Kidney capillary endothelial cell (primary cell): ENCODE data around the gene TRIM71.
"Not testable (repeated sequence)": the region's sequence is repeated elsewhere in the genome, so short reads cannot be mapped to it uniquely, and the experiment has no call there.

Source experiments
- DNase-seq: peaks from one replicate; pipeline ENCODE4 v3.0.0-alpha.2; 2018; ENCODE audit warnings: low spot score

The TRIM71 gene

GRCh38 chr3:32819551-32820348 lies 2.0 kb downstream of the TRIM71 start:
- no peak for DNase-seq

GRCh38 chr3:32820430-32820829 lies 2.6 kb downstream of the TRIM71 start:
- no peak for DNase-seq

GRCh38 chr3:32820971-32821685 lies 3.3 kb downstream of the TRIM71 start:
- DNase-seq: no peak

- no peak for DNase-seq
Measured at GRCh38 chr3:32821686-32822296, 4.0 kb downstream of the TRIM71 start.

GRCh38 chr3:32822609-32823498 lies 5.1 kb downstream of the TRIM71 start:
- no peak for DNase-seq

- not testable (repeated sequence) for DNase-seq
Measured at GRCh38 chr3:32823641-32824184, 5.9 kb downstream of the TRIM71 start.

GRCh38 chr3:32825601-32826375 lies 8.0 kb downstream of the TRIM71 start:
- DNase-seq: no peak

- no peak for DNase-seq
Measured at GRCh38 chr3:32831062-32831461, 13.3 kb downstream of the TRIM71 start.

- DNase-seq: no peak
Measured at GRCh38 chr3:32831791-32832190, 14.0 kb downstream of the TRIM71 start.

- no peak for DNase-seq
Measured at GRCh38 chr3:32832193-32832592, 14.4 kb downstream of the TRIM71 start.

GRCh38 chr3:32835049-32835371 lies 17.2 kb downstream of the TRIM71 start:
- DNase-seq: no peak

GRCh38 chr3:32835961-32836360 lies 18.2 kb downstream of the TRIM71 start:
- DNase-seq: no peak

GRCh38 chr3:32836601-32837000 lies 18.8 kb downstream of the TRIM71 start:
- no peak for DNase-seq

- no peak for DNase-seq
Measured at GRCh38 chr3:32837366-32837765, 19.6 kb downstream of the TRIM71 start.

GRCh38 chr3:32837789-32838188 lies 20.0 kb downstream of the TRIM71 start:
- DNase-seq: no peak

GRCh38 chr3:32839714-32840085 lies 21.9 kb downstream of the TRIM71 start:
- no peak for DNase-seq

- DNase-seq: no peak
Measured at GRCh38 chr3:32840086-32840841, 22.5 kb downstream of the TRIM71 start.

- no peak for DNase-seq
Measured at GRCh38 chr3:32841341-32841740, 23.5 kb downstream of the TRIM71 start.

- no peak for DNase-seq
Measured at GRCh38 chr3:32841867-32842470, 24.2 kb downstream of the TRIM71 start.

GRCh38 chr3:32842531-32842931 lies 24.7 kb downstream of the TRIM71 start:
- no peak for DNase-seq
